ENCODE results near the gene MGMT.

The MGMT gene

DNA sequence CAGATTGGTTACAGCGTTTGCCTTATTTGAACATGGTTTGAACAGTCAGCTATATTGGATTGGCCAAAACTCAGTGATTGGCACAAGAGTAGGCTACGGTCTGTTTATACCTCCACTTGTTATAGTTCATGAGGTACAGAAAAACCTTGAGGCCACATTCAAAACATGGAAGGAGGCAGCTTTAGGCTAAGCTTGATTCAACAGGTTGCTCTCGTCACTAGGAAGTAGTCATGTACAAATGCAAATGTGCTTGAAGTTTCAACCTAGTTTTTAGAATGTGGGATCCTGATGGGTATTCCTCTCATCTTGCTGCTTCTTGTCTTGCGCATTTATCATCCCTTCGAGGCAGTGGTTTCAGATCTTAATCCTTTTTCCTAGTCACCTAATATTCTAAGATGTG is 132.1 kb downstream of the MGMT start:
- H3K27me3 ChIP-seq (ENCODE audit: control insufficient read depth in 2 of 2, insufficient read depth in 2 of 2, low read length in 2 of 2): no peaks in the 10 kb centered on the region
- H3K27ac ChIP-seq (ENCODE audit: low read depth in 2 of 2, low read length in 2 of 2): no peak overlapping the region

DNA sequence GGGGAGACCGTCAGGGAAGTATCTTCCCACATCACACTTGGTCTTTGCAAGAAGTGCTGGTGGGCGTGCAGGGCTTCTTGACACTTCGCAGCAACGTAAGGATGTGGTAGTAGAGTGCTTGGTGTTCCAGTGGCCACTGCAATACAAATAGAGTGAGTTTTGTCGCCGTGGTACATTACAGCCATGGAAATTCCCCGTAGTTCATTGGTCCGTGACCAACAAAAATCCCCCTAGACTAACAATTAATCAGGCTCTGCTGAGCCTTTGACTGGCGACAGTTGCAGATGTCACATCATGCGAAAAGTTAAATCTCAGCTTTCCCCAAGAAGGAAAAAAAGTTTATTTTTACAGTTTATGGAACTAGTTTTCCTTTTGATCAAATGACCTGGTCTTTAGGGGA is 134.7 kb downstream of the MGMT start:
- Histone ChIP-seq H3K4me1 (ENCODE audit: control insufficient read depth in 2 of 2, insufficient read depth in 2 of 2, low read length in 2 of 2) (no peaks in the 10 kb centered on the region), H3K27ac (ENCODE audit: low read depth in 2 of 2, low read length in 2 of 2) (no peak overlapping the region), H3K36me3 (ENCODE audit: control insufficient read depth in 2 of 2, insufficient read depth in 2 of 2, low read length in 2 of 2) (no peaks in the 10 kb centered on the region), H3K9ac (ENCODE audit: low read depth in 1 of 2, low read length in 2 of 2) (no peak overlapping the region), H3K4me3 (ENCODE audit: low read length in 2 of 2) (no peak overlapping the region), H3K27me3 (ENCODE audit: control insufficient read depth in 2 of 2, insufficient read depth in 2 of 2, low read length in 2 of 2) (no peaks in the 10 kb centered on the region), H3K9me3 (ENCODE audit: control insufficient read depth in 2 of 2, low read length in 2 of 2) (no peaks in the 10 kb centered on the region)

More for the DNA sequence above, 132.1 kb downstream of the MGMT start:
- Histone ChIP-seq H3K4me3 (ENCODE audit: low read length in 2 of 2) (no peak overlapping the region), H3K9me3 (ENCODE audit: control insufficient read depth in 2 of 2, low read length in 2 of 2) (peaks cover 0 to 3% of the 10 kb centered on the region in 2 donors), H3K36me3 (ENCODE audit: control insufficient read depth in 2 of 2, insufficient read depth in 2 of 2, low read length in 2 of 2) (no peaks in the 10 kb centered on the region), H3K4me1 (ENCODE audit: control insufficient read depth in 2 of 2, insufficient read depth in 2 of 2, low read length in 2 of 2) (no peaks in the 10 kb centered on the region), H3K9ac (ENCODE audit: low read depth in 1 of 2, low read length in 2 of 2) (no peak overlapping the region)

DNA sequence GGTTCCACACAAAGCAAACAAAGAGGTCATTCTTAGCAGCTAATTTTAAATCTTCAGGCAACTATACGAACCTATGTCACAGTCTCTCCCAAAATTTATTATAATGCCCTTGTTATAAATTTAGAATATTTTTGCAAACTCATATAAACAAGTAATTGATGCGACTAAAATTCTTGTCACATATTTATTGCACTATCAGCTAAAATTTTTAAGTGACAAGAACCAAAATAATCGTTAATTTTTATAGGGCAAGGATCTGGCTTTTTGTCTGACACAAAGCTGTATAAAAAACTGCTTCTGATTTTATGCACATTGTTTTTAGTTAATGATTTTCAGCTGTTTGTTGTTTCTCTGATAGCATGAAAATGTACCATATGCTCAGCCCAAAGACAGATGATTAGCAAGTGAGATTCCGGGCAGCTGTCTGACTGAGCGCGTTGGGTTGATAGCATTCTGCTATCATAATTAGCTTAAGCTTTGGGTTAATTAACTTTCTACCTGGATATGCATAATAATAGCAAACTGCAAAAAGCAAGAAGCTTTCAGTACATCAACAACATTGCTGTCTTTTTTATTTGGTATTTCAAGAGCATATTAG is 136.0 kb downstream of the MGMT start:
- Histone ChIP-seq H3K36me3 (ENCODE audit: control insufficient read depth in 2 of 2, insufficient read depth in 2 of 2, low read length in 2 of 2) (no peaks in the 10 kb centered on the region), H3K4me1 (ENCODE audit: control insufficient read depth in 2 of 2, insufficient read depth in 2 of 2, low read length in 2 of 2) (no peaks in the 10 kb centered on the region), H3K9ac (ENCODE audit: low read depth in 1 of 2, low read length in 2 of 2) (no peak overlapping the region), H3K27me3 (ENCODE audit: control insufficient read depth in 2 of 2, insufficient read depth in 2 of 2, low read length in 2 of 2) (no peaks in the 10 kb centered on the region), H3K4me3 (ENCODE audit: low read length in 2 of 2) (no peak overlapping the region), H3K27ac (ENCODE audit: low read depth in 2 of 2, low read length in 2 of 2) (no peak overlapping the region), H3K9me3 (ENCODE audit: control insufficient read depth in 2 of 2, low read length in 2 of 2) (no peaks in the 10 kb centered on the region)

DNA sequence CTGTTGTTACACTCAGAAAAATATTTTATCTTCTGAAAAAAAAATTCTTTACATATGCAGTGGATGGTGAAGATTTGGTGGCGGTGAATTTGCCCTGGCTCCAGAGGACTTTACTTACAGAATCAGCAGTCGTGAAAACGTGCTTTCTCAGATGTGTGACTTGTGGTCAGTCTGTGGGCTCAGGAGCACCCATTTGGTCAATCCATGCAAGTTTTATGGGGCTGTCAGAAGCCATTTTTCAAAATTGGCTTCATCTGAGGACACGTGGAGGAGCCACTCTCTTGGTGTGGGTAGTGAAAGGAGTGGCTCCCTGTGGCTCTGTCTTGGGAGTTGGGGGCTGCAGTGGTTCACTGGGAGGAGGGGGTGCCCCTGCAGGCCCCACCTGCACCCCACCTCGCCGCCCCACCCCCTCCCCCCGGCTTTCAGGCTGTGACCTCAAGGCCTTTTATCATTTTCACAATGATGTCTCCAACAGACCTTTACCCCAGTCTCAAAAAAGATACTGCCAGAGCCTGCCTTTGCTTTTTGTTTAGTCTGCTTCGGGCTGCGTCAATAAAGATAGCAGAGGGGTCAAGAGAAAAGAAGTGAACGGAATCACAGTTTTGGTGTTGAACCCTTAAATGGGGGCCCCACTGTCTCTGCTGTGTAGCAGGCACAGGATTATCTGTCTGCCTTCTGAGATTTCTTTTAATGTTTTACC is 137.4 kb downstream of the MGMT start:
- Histone ChIP-seq H3K36me3 (ENCODE audit: control insufficient read depth in 2 of 2, insufficient read depth in 2 of 2, low read length in 2 of 2) (no peaks in the 10 kb centered on the region), H3K27ac (ENCODE audit: low read depth in 2 of 2, low read length in 2 of 2) (no peak overlapping the region), H3K27me3 (ENCODE audit: control insufficient read depth in 2 of 2, insufficient read depth in 2 of 2, low read length in 2 of 2) (no peaks in the 10 kb centered on the region), H3K4me1 (ENCODE audit: control insufficient read depth in 2 of 2, insufficient read depth in 2 of 2, low read length in 2 of 2) (no peaks in the 10 kb centered on the region), H3K4me3 (ENCODE audit: low read length in 2 of 2) (no peak overlapping the region), H3K9me3 (ENCODE audit: control insufficient read depth in 2 of 2, low read length in 2 of 2) (no peaks in the 10 kb centered on the region), H3K9ac (ENCODE audit: low read depth in 1 of 2, low read length in 2 of 2) (no peak overlapping the region)

DNA sequence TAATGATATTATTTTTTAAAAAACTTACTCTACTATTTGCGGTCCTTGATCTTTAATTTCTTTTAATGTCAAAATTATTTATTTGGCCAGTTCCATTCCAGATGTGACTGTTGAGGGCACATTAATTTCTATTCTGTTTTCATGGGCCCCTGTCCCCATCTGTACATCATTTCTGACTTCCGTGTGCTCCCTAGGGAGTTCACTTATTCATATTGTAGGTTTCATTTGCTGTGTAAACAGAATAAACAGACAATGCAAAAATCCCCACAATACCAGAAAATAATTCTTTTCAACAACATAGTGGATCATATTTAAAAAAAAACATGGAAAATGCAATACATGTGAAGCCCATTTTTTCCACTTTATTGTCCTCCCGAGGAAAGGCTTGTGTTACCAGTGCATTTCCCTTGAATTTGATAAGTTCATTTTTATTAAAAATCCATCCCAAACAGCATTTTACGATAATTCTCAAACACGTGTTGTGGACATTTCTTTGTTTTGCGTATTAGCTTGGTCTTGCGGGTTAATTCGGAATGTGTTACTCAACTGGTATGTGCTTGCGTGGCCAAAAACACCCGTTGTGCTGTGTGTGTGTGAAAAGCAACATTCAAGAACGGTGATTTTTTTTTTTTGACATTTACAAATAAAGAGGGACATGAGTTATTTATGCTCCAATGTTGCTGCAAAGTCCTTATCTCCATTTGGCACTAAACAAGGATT is 138.4 kb downstream of the MGMT start:
- Histone ChIP-seq H3K9me3 (ENCODE audit: control insufficient read depth in 2 of 2, low read length in 2 of 2) (no peaks in the 10 kb centered on the region), H3K27ac (ENCODE audit: low read depth in 2 of 2, low read length in 2 of 2) (no peak overlapping the region), H3K27me3 (ENCODE audit: control insufficient read depth in 2 of 2, insufficient read depth in 2 of 2, low read length in 2 of 2) (no peaks in the 10 kb centered on the region), H3K36me3 (ENCODE audit: control insufficient read depth in 2 of 2, insufficient read depth in 2 of 2, low read length in 2 of 2) (no peaks in the 10 kb centered on the region), H3K9ac (ENCODE audit: low read depth in 1 of 2, low read length in 2 of 2) (no peak overlapping the region), H3K4me3 (ENCODE audit: low read length in 2 of 2) (peak overlapping the region in 1 of 2 donors; percentile 13), H3K4me1 (ENCODE audit: control insufficient read depth in 2 of 2, insufficient read depth in 2 of 2, low read length in 2 of 2) (no peaks in the 10 kb centered on the region)

DNA sequence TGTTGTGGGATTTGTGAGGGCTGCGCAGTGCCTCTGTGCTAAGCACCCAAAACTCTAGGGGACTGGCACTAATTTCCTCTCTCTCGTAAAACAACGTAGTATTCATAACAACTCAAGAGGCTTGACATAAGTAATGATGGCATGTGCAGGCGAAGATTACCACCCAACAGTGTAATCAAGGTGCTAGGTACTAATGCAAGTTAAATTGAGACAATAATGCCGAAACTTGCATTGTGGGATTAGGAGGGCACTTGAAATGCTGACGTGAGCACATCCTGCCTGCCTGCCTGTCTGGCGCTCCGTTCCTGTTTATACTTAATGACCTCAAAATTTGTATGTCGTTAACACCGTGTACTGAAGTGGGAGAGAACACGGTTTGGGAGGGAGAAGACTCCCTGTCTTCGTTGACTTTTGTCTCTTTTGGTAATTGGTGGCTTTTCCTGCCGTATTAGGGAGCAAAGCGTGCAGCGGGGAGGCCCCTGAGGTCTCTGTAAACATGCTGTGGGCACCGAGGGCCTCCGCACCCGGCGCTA is 139.0 kb downstream of the MGMT start:
- H3K9ac ChIP-seq (ENCODE audit: low read depth in 1 of 2, low read length in 2 of 2): no peak overlapping the region
- no peaks in the 10 kb centered on the region for H3K9me3 ChIP-seq (ENCODE audit: control insufficient read depth in 2 of 2, low read length in 2 of 2)
- H3K4me3 ChIP-seq (ENCODE audit: low read length in 2 of 2): peak overlapping the region in 1 of 2 donors; percentile 13
- H3K4me1 ChIP-seq (ENCODE audit: control insufficient read depth in 2 of 2, insufficient read depth in 2 of 2, low read length in 2 of 2): no peaks in the 10 kb centered on the region
- H3K27ac ChIP-seq (ENCODE audit: low read depth in 2 of 2, low read length in 2 of 2): no peak overlapping the region
- H3K27me3 ChIP-seq (ENCODE audit: control insufficient read depth in 2 of 2, insufficient read depth in 2 of 2, low read length in 2 of 2): no peaks in the 10 kb centered on the region
- H3K36me3 ChIP-seq (ENCODE audit: control insufficient read depth in 2 of 2, insufficient read depth in 2 of 2, low read length in 2 of 2): no peaks in the 10 kb centered on the region

DNA sequence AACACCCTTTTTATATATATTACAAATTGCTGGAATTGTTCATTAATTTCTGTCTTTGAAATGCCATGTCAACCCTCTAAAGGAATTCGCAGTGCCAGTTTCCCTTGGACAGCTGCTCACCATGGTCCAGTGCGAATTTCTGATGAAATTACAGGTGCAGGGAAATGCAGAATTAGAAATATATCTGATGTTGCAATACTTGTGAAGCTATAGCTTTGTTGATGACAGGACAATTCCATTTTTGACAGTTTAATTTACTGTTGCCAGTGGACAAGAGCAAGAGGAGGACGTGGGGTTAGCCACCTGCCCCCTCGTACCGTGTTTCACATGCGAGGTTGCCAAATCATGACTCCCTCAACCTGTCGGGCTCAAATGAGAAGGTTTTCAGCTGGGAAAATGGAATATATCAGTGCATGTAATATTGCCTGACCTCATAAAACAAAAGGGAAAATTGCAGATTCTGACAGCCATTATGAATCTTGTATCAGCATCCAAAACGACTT is 140.6 kb downstream of the MGMT start:
- Histone ChIP-seq H3K27ac (ENCODE audit: low read depth in 2 of 2, low read length in 2 of 2) (no peak overlapping the region), H3K9me3 (ENCODE audit: control insufficient read depth in 2 of 2, low read length in 2 of 2) (no peaks in the 10 kb centered on the region), H3K9ac (ENCODE audit: low read depth in 1 of 2, low read length in 2 of 2) (no peak overlapping the region), H3K36me3 (ENCODE audit: control insufficient read depth in 2 of 2, insufficient read depth in 2 of 2, low read length in 2 of 2) (no peaks in the 10 kb centered on the region), H3K27me3 (ENCODE audit: control insufficient read depth in 2 of 2, insufficient read depth in 2 of 2, low read length in 2 of 2) (no peaks in the 10 kb centered on the region), H3K4me3 (ENCODE audit: low read length in 2 of 2) (no peak overlapping the region), H3K4me1 (ENCODE audit: control insufficient read depth in 2 of 2, insufficient read depth in 2 of 2, low read length in 2 of 2) (no peaks in the 10 kb centered on the region)

DNA sequence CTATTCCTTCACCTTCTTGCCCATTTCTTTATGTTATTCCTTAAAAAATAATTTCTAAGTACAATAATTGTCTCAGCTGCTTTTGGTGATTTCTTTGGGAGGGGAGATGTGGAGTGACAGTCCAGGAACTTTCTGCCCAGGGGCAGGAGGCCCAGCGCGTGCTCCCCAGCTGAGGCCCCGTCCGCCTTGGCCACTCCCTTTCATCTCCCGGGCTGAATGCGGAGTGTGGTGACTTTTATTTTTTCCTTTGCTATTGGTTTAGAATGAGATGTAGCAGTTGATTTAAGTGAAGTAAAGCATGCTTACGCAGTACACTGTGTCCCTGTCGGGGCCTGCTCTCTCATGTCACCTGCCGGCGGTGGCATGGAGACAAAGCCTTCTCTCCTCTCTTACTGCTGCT is 141.6 kb downstream of the MGMT start:
- Histone ChIP-seq H3K9me3 (ENCODE audit: control insufficient read depth in 2 of 2, low read length in 2 of 2) (no peaks in the 10 kb centered on the region), H3K4me3 (ENCODE audit: low read length in 2 of 2) (no peak overlapping the region), H3K27ac (ENCODE audit: low read depth in 2 of 2, low read length in 2 of 2) (no peak overlapping the region), H3K27me3 (ENCODE audit: control insufficient read depth in 2 of 2, insufficient read depth in 2 of 2, low read length in 2 of 2) (no peaks in the 10 kb centered on the region), H3K36me3 (ENCODE audit: control insufficient read depth in 2 of 2, insufficient read depth in 2 of 2, low read length in 2 of 2) (no peaks in the 10 kb centered on the region), H3K9ac (ENCODE audit: low read depth in 1 of 2, low read length in 2 of 2) (no peak overlapping the region), H3K4me1 (ENCODE audit: control insufficient read depth in 2 of 2, insufficient read depth in 2 of 2, low read length in 2 of 2) (no peaks in the 10 kb centered on the region)

DNA sequence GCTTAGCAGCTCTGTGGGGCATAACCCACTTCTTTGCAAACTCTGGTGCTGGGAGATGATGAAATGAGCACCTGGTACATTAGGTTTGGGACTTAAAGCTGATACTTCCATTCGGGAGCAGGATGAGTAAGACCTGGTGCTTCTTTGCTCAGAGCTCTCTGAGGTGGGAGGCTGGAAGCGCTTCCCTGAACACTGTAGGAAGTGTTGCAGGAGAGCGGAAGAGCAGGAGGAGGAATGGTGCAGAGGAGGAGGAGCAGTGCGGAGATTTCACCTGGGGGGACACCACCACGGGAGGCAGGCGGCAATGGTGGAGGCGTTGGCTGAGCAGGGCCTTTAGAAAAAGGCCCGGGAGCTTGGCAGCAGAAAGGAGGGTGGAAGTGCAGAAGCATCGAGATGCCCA is 142.5 kb downstream of the MGMT start:
- no peak overlapping the region for H3K4me3 ChIP-seq (ENCODE audit: low read length in 2 of 2)
- H3K27ac ChIP-seq (ENCODE audit: low read depth in 2 of 2, low read length in 2 of 2): no peak overlapping the region
- H3K4me1 ChIP-seq (ENCODE audit: control insufficient read depth in 2 of 2, insufficient read depth in 2 of 2, low read length in 2 of 2): no peaks in the 10 kb centered on the region

DNA sequence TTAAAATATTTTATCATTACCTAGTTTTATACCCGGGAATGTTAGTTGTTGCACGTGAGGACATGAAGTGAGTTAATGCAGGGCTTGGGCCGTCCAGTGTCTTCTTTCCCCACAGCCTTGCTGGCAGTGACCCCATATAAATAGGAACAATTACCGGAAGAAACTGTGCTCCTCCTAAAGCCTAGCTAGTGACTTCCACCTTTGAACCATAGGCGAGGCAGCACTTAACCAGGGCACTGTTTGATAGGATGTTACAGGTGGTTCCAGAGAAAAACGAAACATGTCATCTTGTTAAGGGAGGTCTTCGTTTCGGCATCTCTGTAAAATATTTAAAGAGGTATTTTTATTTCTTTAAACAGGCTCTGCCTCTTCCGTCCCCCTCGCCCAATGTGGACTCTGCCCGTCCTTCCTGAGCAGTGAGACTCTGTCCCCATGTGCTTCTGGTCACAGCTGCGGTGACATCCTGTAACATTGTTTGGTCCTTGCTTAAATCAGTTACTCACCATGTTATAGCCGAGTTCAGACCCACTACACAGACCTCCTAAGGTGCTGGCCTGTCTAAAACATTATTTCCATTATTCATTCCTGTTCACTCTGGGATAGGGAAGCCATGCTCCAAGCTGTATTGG is 145.6 kb downstream of the MGMT start:
- Histone ChIP-seq H3K4me3 (ENCODE audit: low read length in 2 of 2) (no peak overlapping the region), H3K4me1 (ENCODE audit: control insufficient read depth in 2 of 2, insufficient read depth in 2 of 2, low read length in 2 of 2) (no peaks in the 10 kb centered on the region), H3K27me3 (ENCODE audit: control insufficient read depth in 2 of 2, insufficient read depth in 2 of 2, low read length in 2 of 2) (no peaks in the 10 kb centered on the region), H3K27ac (ENCODE audit: low read depth in 2 of 2, low read length in 2 of 2) (no peak overlapping the region), H3K9me3 (ENCODE audit: control insufficient read depth in 2 of 2, low read length in 2 of 2) (no peaks in the 10 kb centered on the region), H3K9ac (ENCODE audit: low read depth in 1 of 2, low read length in 2 of 2) (no peak overlapping the region), H3K36me3 (ENCODE audit: control insufficient read depth in 2 of 2, insufficient read depth in 2 of 2, low read length in 2 of 2) (no peaks in the 10 kb centered on the region)

More for the DNA sequence above, 142.5 kb downstream of the MGMT start:
- Histone ChIP-seq H3K9me3 (ENCODE audit: control insufficient read depth in 2 of 2, low read length in 2 of 2) (no peaks in the 10 kb centered on the region), H3K9ac (ENCODE audit: low read depth in 1 of 2, low read length in 2 of 2) (no peak overlapping the region), H3K36me3 (ENCODE audit: control insufficient read depth in 2 of 2, insufficient read depth in 2 of 2, low read length in 2 of 2) (no peaks in the 10 kb centered on the region), H3K27me3 (ENCODE audit: control insufficient read depth in 2 of 2, insufficient read depth in 2 of 2, low read length in 2 of 2) (no peaks in the 10 kb centered on the region)

All from mucosa of rectum (tissue), 2 donors.